ENCODE data around the gene RAPGEF2. TPM values are rescaled to one million over a fixed set of nuclear protein-coding genes. Genes with fewer than 3 reads are reported as not detected.

Gene RAPGEF2
- total and polyA plus RNA-seq, 2 of the 8 experiments (the other 6 are each of a cell fraction or from before 2014, with no cell fraction given): 24.4 to 48.6 TPM

DNA sequence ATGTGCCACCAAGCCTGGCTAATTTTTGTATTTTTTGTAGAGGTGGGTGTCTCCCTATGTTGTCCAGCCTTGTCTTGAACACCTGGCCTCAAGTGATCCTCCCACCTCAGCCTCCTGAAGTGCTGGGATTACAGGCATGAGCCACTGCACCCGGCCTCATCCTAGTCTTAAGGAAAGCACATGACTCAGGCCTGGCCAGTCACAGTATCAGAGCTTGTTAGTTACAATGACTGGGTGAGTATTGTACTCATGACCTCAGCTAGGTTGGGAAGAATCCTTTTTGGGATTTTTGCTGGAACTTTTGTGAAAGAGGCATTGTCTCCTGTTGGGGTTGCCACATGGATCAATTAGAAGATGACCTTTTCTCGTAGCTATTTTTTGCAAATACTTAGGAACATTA, 292.8 kb downstream of the RAPGEF2 start (continued):
- no peak for TF ChIP-seq CHD2 (IDR thresholded peaks at IDR 0.05; ENCODE audit: low read length)
- no peak for TF ChIP-seq YY1 (IDR thresholded peaks at IDR 0.05; ENCODE audit: low read depth, low read length)
- TF ChIP-seq, protein P1, sequence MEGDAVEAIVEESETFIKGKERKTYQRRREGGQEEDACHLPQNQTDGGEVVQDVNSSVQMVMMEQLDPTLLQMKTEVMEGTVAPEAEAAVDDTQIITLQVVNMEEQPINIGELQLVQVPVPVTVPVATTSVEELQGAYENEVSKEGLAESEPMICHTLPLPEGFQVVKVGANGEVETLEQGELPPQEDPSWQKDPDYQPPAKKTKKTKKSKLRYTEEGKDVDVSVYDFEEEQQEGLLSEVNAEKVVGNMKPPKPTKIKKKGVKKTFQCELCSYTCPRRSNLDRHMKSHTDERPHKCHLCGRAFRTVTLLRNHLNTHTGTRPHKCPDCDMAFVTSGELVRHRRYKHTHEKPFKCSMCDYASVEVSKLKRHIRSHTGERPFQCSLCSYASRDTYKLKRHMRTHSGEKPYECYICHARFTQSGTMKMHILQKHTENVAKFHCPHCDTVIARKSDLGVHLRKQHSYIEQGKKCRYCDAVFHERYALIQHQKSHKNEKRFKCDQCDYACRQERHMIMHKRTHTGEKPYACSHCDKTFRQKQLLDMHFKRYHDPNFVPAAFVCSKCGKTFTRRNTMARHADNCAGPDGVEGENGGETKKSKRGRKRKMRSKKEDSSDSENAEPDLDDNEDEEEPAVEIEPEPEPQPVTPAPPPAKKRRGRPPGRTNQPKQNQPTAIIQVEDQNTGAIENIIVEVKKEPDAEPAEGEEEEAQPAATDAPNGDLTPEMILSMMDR (IDR thresholded peaks at IDR 0.05; ENCODE audit: control extremely low read depth in 1 of 3, insufficient read depth in 1 of 3, low read depth in 1 of 3, low read length in 3 of 3): no peak

Data from H1 (cell line).